Gastrocnemius medialis (tissue), 4 donors: ENCODE data around the gene MRC1.

ENCODE experiments used
- CTCF ChIP-seq, 5 experiments: fragments of 450-650 bp in 3 of 5; fragments of 200-600 bp in 2 of 5; sonication (generic) in 2 of 5; IDR thresholded peaks in 4 of 5; conservative IDR thresholded peaks in 1 of 5; 1 replicate in 4 of 5; 2 replicates in 1 of 5; pipeline ENCODE4 v1.5.1; 2016 to 2019; ENCODE audit warnings: antibody characterized with exemption in 5 of 5, mild to moderate bottlenecking in 3 of 5, moderate library complexity in 3 of 5
- POLR2A ChIP-seq, 2 donors: fragments of 450-650 bp; IDR thresholded peaks; one replicate each; pipeline ENCODE4 v1.6.1; 2017; ENCODE audit warnings: antibody characterized with exemption in 2 of 2, mild to moderate bottlenecking in 2 of 2, moderate library complexity in 2 of 2

DNA sequence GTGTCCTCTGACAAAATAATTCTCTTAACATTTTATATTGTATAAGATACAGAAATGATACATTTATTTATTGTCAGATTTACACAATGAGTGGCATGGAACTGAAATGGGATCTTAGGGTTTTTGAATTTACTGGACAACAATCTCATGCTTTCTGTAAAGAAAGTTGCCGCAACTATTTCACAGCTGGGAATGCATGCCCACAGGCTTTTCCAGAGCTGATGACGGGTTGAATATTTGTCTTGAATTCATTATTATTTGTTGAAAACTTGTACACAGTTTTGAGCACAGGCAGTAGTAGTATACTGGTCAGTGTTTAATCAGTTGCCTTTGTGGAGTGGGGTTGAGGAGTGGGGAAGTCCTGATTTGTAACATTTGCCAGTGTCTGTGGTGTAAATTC lies 20.5 kb upstream of the MRC1 start:
- no peak for TF ChIP-seq POLR2A (IDR thresholded peaks at IDR 0.05)
- TF ChIP-seq CTCF (IDR thresholded peaks at IDR 0.05 in 4 of 5, conservative IDR thresholded peaks at IDR 0.05 in 1 of 5) = no peak
